ENCODE results near the gene WNT3. TPM values are rescaled to one million over a fixed set of nuclear protein-coding genes. Genes with fewer than 3 reads are reported as not detected.

The WNT3 gene, protein sequence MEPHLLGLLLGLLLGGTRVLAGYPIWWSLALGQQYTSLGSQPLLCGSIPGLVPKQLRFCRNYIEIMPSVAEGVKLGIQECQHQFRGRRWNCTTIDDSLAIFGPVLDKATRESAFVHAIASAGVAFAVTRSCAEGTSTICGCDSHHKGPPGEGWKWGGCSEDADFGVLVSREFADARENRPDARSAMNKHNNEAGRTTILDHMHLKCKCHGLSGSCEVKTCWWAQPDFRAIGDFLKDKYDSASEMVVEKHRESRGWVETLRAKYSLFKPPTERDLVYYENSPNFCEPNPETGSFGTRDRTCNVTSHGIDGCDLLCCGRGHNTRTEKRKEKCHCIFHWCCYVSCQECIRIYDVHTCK
- total RNA-seq (under 1 TPM; 0.24 to 0.72 (median 0.38) TPM), polyA plus RNA-seq (under 1 TPM; 0.31 to 0.42 TPM)

DNA sequence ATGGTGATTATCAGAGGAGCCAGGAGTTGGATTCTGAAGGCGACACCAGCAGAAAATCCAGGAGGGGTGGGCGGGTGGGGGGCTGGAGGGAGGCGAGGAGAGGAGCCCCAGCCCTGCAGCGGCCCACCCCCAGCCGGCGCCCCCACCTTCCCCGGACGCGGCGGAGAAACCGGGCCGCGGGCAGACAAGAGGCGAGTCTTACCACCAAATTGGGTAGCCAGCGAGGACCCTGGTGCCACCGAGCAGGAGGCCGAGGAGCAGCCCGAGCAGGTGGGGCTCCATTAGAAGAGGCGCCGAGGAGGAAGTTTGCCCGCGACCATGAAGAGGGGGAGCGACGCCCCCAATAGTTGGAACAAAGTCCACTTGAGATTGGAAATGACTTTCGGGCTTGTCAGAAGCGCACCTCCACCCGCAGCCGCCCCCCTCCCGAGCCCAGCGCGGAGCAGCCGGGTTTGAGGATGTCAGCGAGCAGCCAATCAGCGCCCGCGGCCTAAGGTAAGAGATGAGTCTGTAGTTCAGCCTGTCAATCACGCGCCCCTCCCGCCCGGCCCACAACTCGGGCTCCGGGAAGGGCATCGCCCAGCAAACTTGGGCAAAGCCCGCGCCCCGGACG is at the start of gene WNT3:
TSS of gene WNT3 (minus strand) at position 377 of the 613 bp plus-strand sequence. CDS start at position 282, 95 bp downstream.
- ATAC-seq (peak in 2 of 4 donors; percentile 17 to 44), DNase-seq (no peak), FAIRE-seq (no peak)
- TF ChIP-seq, protein P1, sequence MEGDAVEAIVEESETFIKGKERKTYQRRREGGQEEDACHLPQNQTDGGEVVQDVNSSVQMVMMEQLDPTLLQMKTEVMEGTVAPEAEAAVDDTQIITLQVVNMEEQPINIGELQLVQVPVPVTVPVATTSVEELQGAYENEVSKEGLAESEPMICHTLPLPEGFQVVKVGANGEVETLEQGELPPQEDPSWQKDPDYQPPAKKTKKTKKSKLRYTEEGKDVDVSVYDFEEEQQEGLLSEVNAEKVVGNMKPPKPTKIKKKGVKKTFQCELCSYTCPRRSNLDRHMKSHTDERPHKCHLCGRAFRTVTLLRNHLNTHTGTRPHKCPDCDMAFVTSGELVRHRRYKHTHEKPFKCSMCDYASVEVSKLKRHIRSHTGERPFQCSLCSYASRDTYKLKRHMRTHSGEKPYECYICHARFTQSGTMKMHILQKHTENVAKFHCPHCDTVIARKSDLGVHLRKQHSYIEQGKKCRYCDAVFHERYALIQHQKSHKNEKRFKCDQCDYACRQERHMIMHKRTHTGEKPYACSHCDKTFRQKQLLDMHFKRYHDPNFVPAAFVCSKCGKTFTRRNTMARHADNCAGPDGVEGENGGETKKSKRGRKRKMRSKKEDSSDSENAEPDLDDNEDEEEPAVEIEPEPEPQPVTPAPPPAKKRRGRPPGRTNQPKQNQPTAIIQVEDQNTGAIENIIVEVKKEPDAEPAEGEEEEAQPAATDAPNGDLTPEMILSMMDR (IDR thresholded peaks at IDR 0.05) = no peak
- no peaks in the 10 kb centered on the region for H3K36me3 ChIP-seq
- H3K9me3 ChIP-seq = no peaks in the 10 kb centered on the region
- H3K4me1 ChIP-seq = peaks cover 0 to 10% (median 0%) of the 10 kb centered on the region in 3 donors
- H3K27ac ChIP-seq = no peak within 1 kb of the TSS
- peaks cover 0 to 20% (median 4%) of the 10 kb centered on the region in 4 donors for H3K27me3 ChIP-seq
- H3K4me3 ChIP-seq = peak within 1 kb of the TSS in 3 of 4 donors; percentile 16 to 50 (median 25)
- 9 to 11% methylated on average over 38 to 47 of the region's 47 CpGs for WGBS, 2 donors
- intact Hi-C loops (cut with DNase I) = no loop called here

DNA sequence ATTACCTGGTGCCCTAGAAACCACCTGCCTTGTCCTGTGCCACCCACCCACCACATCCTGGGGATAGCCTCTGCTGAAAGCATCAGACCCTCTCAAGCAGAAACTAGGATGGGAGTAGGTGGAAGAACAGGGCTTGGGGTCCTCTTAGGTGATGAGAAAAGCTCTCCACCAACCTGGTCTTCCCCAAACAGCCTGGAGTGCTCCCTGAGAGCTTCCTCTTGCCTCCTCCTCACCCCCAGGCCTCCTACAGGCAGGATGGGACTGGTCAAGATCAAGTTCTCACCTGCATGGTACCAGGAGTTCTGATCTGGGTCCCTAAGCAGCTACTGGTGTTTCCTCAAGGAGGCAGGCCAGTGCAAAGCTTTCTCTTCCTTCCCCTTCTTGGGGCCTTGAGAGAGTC is 48.3 kb upstream of the WNT3 start:
- intact Hi-C loops (cut with DNase I) = no loop called here
- no peak overlapping the region for H3K27ac ChIP-seq
- DNase-seq (no peak), FAIRE-seq (no peak), ATAC-seq (no peak)
- no peak overlapping the region for H3K4me3 ChIP-seq
- TF ChIP-seq, protein P1 (IDR thresholded peaks at IDR 0.05) = no peak
- peaks cover 0 to 9% (median 0%) of the 10 kb centered on the region in 3 donors for H3K4me1 ChIP-seq
- no peaks in the 10 kb centered on the region for H3K36me3 ChIP-seq
- no peaks in the 10 kb centered on the region for H3K9me3 ChIP-seq
- H3K27me3 ChIP-seq = no peaks in the 10 kb centered on the region

DNA sequence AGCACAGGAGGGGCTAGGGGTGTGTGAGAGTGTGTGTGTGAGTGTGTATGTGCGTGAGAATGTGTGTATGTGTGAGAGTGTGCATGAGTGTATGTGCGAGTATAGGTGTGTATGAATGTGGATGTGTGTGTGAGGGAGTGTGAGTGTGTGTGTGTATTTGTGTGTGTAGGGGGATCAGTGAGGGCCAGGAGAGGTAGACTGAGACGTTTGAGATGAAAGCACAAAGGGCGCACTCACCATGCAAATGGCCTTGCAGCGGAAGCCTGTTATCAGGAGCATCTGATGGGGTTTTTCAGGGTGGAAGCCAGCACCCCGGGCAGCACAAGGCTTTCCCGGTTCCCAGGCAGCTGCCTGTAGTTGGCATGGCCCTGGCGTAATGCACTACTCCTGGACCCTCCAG is 47.8 kb upstream of the WNT3 start:
- no peaks in the 10 kb centered on the region for H3K36me3 ChIP-seq
- WGBS, 2 donors = 64 to 78% methylated on average over 8 of the region's 8 CpGs
- no peak overlapping the region for H3K27ac ChIP-seq
- TF ChIP-seq, protein P1 (IDR thresholded peaks at IDR 0.05) = no peak
- H3K4me3 ChIP-seq = no peak overlapping the region
- no peak for ATAC-seq
- intact Hi-C loops (cut with DNase I) = no loop called here
- H3K27me3 ChIP-seq = no peaks in the 10 kb centered on the region
- FAIRE-seq = no peak
- no peak for DNase-seq
- no peaks in the 10 kb centered on the region for H3K9me3 ChIP-seq
- H3K4me1 ChIP-seq = peaks cover 0 to 9% (median 0%) of the 10 kb centered on the region in 3 donors

DNA sequence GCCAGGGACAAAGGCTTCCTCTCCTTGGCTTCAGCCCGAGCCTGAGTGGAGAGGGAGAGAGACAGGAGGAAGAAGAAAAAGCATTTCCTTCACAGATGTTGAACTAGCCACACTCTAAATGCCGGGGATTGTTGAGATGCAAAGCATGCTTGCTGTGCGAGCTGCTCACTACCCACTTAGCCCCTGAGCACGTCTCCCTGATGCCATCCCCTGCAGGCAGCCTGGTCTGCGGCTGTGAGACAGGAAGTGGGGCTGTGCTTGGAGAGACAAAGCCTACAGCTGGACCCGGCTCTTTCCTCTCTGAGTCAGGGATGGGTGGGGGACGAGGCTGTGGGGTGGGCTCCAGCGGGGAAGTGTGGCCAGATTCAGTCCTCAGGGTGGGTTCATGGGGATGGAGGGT is 46.6 kb upstream of the WNT3 start:
- Histone ChIP-seq H3K4me1 (no peaks in the 10 kb centered on the region), H3K27ac (no peak overlapping the region), H3K27me3 (no peaks in the 10 kb centered on the region), H3K36me3 (no peaks in the 10 kb centered on the region), H3K4me3 (no peak overlapping the region), H3K9me3 (no peaks in the 10 kb centered on the region)
- FAIRE-seq (no peak), DNase-seq (no peak), ATAC-seq (no peak)
- TF ChIP-seq, protein P1 (IDR thresholded peaks at IDR 0.05) = no peak
- intact Hi-C loops (cut with DNase I) = no loop called here
- WGBS, 2 donors = 67 to 79% methylated on average over 7 to 8 of the region's 8 CpGs
